Thyroid gland (tissue), 4 donors: ENCODE data around the gene DTX2. TPM values are rescaled to one million over a fixed set of nuclear protein-coding genes. Genes with fewer than 3 reads are reported as not detected.
"Not testable (repeated sequence)": the region's sequence is repeated elsewhere in the genome, so short reads cannot be mapped to it uniquely, and the experiment has no call there.

Source experiments
- DNase-seq, 2 donors: peaks; one replicate each; pipeline ENCODE4 v3.0.0-alpha.2; 2019
- H3K27ac ChIP-seq, 3 donors: fragments of 200-600 bp; sonication (generic); 1 replicate in 2 of 3; 2 replicates in 1 of 3; pipeline ENCODE4 v1.5.1; 2016 to 2019; ENCODE audit warnings: mild to moderate bottlenecking in 1 of 3, moderate library complexity in 1 of 3
- H3K27me3 ChIP-seq: fragments of 200-600 bp; sonication (generic); one replicate; pipeline ENCODE4 v1.5.1; 2019
- H3K36me3 ChIP-seq, 2 donors: fragments of 200-600 bp; sonication (generic); one replicate each; pipeline ENCODE4 v1.5.1; 2016 to 2019
- H3K4me1 ChIP-seq, 2 donors: fragments of 200-600 bp; sonication (generic); one replicate each; pipeline ENCODE4 v1.5.1; 2017 to 2019
- H3K4me3 ChIP-seq, 3 donors: fragments of 200-600 bp; sonication (generic); replicated peaks in 1 of 3; 1 replicate in 2 of 3; 2 replicates in 1 of 3; pipeline ENCODE4 v1.5.1; 2016; ENCODE audit warnings: mild to moderate bottlenecking in 1 of 3
- H3K9me3 ChIP-seq: fragments of 200-600 bp; sonication (generic); one replicate; pipeline ENCODE4 v1.5.1; 2017
- WGBS, 2 donors: methylation state at CpG; one replicate each; pipeline ENCODE4 v1.1.5; 2017; 5-methylcytosine and 5-hydroxymethylcytosine counted together
- intact Hi-C: fragments of 100-400 bp; cut with DNase I; formaldehyde crosslinking; loops from one replicate; pipeline ENCODE4 v1.15.1; 2023
- total RNA-seq, 4 donors: library from RNA; depleted of rRNA; stranded (reverse); fragments of >200 nt; gene quantifications; one replicate each; pipeline ENCODE4 v1.2.3, GENCODE V29; 2016

DTX2 gene
- total RNA-seq, 4 donors from 2014 or later: 20.4 to 32.5 (median 25.2) TPM

GRCh38 chr7:76473097-76473496, 11.6 kb downstream of the DTX2 start:
- H3K9me3 ChIP-seq, DNase-seq, intact Hi-C loops, H3K36me3 ChIP-seq, H3K27me3 ChIP-seq, H3K4me1 ChIP-seq, H3K27ac ChIP-seq, H3K4me3 ChIP-seq: not testable (repeated sequence)
- 88 to 100% methylated on average over 1 of the region's 6 CpGs for WGBS, 2 donors

GRCh38 chr7:76476280-76476679, 14.8 kb downstream of the DTX2 start:
- H3K4me1 ChIP-seq, H3K27ac ChIP-seq, H3K9me3 ChIP-seq, H3K36me3 ChIP-seq, H3K4me3 ChIP-seq, intact Hi-C loops, H3K27me3 ChIP-seq, DNase-seq: not testable (repeated sequence)
- WGBS, 2 donors: 98% methylated on average over 7 of the region's 11 CpGs; no CpG with 5 or more reads in 1 of the 2 donors

- WGBS, 2 donors: 90 to 93% methylated on average over 6 to 11 of the region's 24 CpGs
- DNase-seq, H3K27me3 ChIP-seq, H3K36me3 ChIP-seq, H3K4me3 ChIP-seq, H3K9me3 ChIP-seq, intact Hi-C loops, H3K27ac ChIP-seq, H3K4me1 ChIP-seq: not testable (repeated sequence)
Measured at GRCh38 chr7:76476742-76477474, 15.4 kb downstream of the DTX2 start.

- H3K27me3 ChIP-seq, H3K36me3 ChIP-seq, intact Hi-C loops, DNase-seq, H3K4me1 ChIP-seq, H3K4me3 ChIP-seq, H3K9me3 ChIP-seq, H3K27ac ChIP-seq: not testable (repeated sequence)
- 72 to 86% methylated on average over 6 to 11 of the region's 11 CpGs for WGBS, 2 donors
Measured at GRCh38 chr7:76479628-76480027, 18.1 kb downstream of the DTX2 start.

- H3K9me3 ChIP-seq, H3K27ac ChIP-seq, intact Hi-C loops, H3K4me1 ChIP-seq, H3K4me3 ChIP-seq, DNase-seq, H3K36me3 ChIP-seq, H3K27me3 ChIP-seq: not testable (repeated sequence)
- WGBS, 2 donors: 91 to 92% methylated on average over 12 to 13 of the region's 29 CpGs
Measured at GRCh38 chr7:76480403-76481253, 19.1 kb downstream of the DTX2 start.

GRCh38 chr7:76482660-76483059, 21.2 kb downstream of the DTX2 start:
- 97% methylated on average over 24 of the region's 24 CpGs for WGBS, 2 donors
- intact Hi-C loops, H3K4me3 ChIP-seq, H3K4me1 ChIP-seq, DNase-seq, H3K27me3 ChIP-seq, H3K27ac ChIP-seq, H3K36me3 ChIP-seq, H3K9me3 ChIP-seq: not testable (repeated sequence)

GRCh38 chr7:76483081-76483480, 21.6 kb downstream of the DTX2 start:
- H3K27me3 ChIP-seq, H3K36me3 ChIP-seq: not testable (repeated sequence)
- WGBS, 2 donors: 90 to 98% methylated on average over 6 to 10 of the region's 17 CpGs

GRCh38 chr7:76484456-76484855, 22.9 kb downstream of the DTX2 start:
- H3K9me3 ChIP-seq, H3K36me3 ChIP-seq, H3K27ac ChIP-seq, H3K4me3 ChIP-seq, H3K4me1 ChIP-seq, intact Hi-C loops, H3K27me3 ChIP-seq, DNase-seq: not testable (repeated sequence)
- WGBS, 2 donors: no CpG with 5 or more reads among the region's 12 CpGs

More at GRCh38 chr7:76483081-76483480, 21.6 kb downstream of the DTX2 start:
- H3K4me3 ChIP-seq, DNase-seq, H3K4me1 ChIP-seq, H3K9me3 ChIP-seq, intact Hi-C loops, H3K27ac ChIP-seq: not testable (repeated sequence)

- H3K36me3 ChIP-seq, H3K4me1 ChIP-seq, H3K27ac ChIP-seq, intact Hi-C loops, H3K9me3 ChIP-seq, H3K4me3 ChIP-seq, H3K27me3 ChIP-seq, DNase-seq: not testable (repeated sequence)
- WGBS, 2 donors: 72% methylated on average over 5 of the region's 20 CpGs; no CpG with 5 or more reads in 1 of the 2 donors
Measured at GRCh38 chr7:76485822-76486610, 24.5 kb downstream of the DTX2 start.

- intact Hi-C loops, H3K36me3 ChIP-seq, H3K9me3 ChIP-seq, H3K27me3 ChIP-seq, H3K4me1 ChIP-seq, DNase-seq, H3K27ac ChIP-seq, H3K4me3 ChIP-seq: not testable (repeated sequence)
- WGBS, 2 donors: 90% methylated on average over 2 of the region's 5 CpGs; no CpG with 5 or more reads in 1 of the 2 donors
Measured at GRCh38 chr7:76486618-76487017, 25.1 kb downstream of the DTX2 start.

- H3K27ac ChIP-seq, H3K27me3 ChIP-seq, H3K4me1 ChIP-seq, H3K9me3 ChIP-seq, H3K36me3 ChIP-seq, DNase-seq, H3K4me3 ChIP-seq, intact Hi-C loops: not testable (repeated sequence)
- 91% methylated on average over 9 of the region's 13 CpGs; no CpG with 5 or more reads in 1 of the 2 donors for WGBS, 2 donors
Measured at GRCh38 chr7:76487969-76488368, 26.5 kb downstream of the DTX2 start.

GRCh38 chr7:76492139-76492538, 30.6 kb downstream of the DTX2 start:
- 100% methylated on average over 5 of the region's 10 CpGs; no CpG with 5 or more reads in 1 of the 2 donors for WGBS, 2 donors

More at GRCh38 chr7:76492139-76492538, 30.6 kb downstream of the DTX2 start:
- H3K27me3 ChIP-seq, H3K36me3 ChIP-seq, DNase-seq, H3K9me3 ChIP-seq, H3K27ac ChIP-seq, H3K4me1 ChIP-seq, intact Hi-C loops, H3K4me3 ChIP-seq: not testable (repeated sequence)
